Endothelial cell of umbilical vein (primary cell): ENCODE data around the gene ACADVL. TPM values are rescaled to one million over a fixed set of nuclear protein-coding genes. Genes with fewer than 3 reads are reported as not detected.

ENCODE experiments used
- BruUV-seq: library from RNA; stranded (reverse); fragments of 400-500 nt; replicated peaks from 2 replicates; lab custom pipeline; 2021; lab: Mats Ljungman, UMichigan
- CTCF ChIA-PET: fragments of 300-600, 350-600 bp; sonication (Branson Sonifier 250); formaldehyde crosslinking; loops from one replicate; lab custom pipeline; 2021; ENCODE audit warnings: antibody characterized with exemption, inconsistent platforms; lab: Charles Lee
- POLR2A ChIA-PET: fragments of 300-600, 350-600 bp; sonication (Branson Sonifier 250); formaldehyde crosslinking; loops from one replicate; lab custom pipeline; 2021; ENCODE audit warnings: antibody characterized with exemption, inconsistent platforms; lab: Charles Lee
- DNase-seq: peaks from one replicate; pipeline ENCODE4 v3.0.0-alpha.2; 2011; ENCODE audit warnings: low read depth, low spot score
- FAIRE-seq: peaks from 2 replicates; lab custom pipeline; 2011; peaks lifted over from hg19 to GRCh38; lab: Jason Lieb, UNC
- H2AFZ ChIP-seq: 2 replicates; pipeline ENCODE4 v1.6.0; 2012; ENCODE audit warnings: low read depth, low read length, control low read depth, inconsistent platforms
- H3K27ac ChIP-seq: 2 replicates; pipeline ENCODE4 v1.5.1; 2011; ENCODE audit warnings: low read depth, mild to moderate bottlenecking, control low read depth, low read length, moderate library complexity; ENCODE audit not compliant: insufficient read depth
- H3K27me3 ChIP-seq, 2 experiments: 2 replicates each; pipeline versions ENCODE4 v1.6.0 to v1.6.1; 2011; ENCODE audit warnings: low read length in 2 of 2, mixed read lengths in 1 of 2; ENCODE audit not compliant: control insufficient read depth in 2 of 2, insufficient read depth in 2 of 2
- H3K36me3 ChIP-seq, 2 experiments: 2 replicates in 1 of 2; 3 replicates in 1 of 2; pipeline ENCODE4 v1.5.1; 2011; ENCODE audit warnings: low read length in 2 of 2, mild to moderate bottlenecking in 1 of 2, moderate library complexity in 1 of 2; ENCODE audit not compliant: control insufficient read depth in 2 of 2, insufficient read depth in 2 of 2; ENCODE audit errors: extremely low read depth in 1 of 2
- H3K4me1 ChIP-seq: 3 replicates; pipeline ENCODE4 v1.5.1; 2011; ENCODE audit warnings: mild to moderate bottlenecking, low read length; ENCODE audit not compliant: control insufficient read depth, insufficient read depth; ENCODE audit errors: extremely low read depth
- H3K4me2 ChIP-seq: 2 replicates; pipeline ENCODE4 v1.6.1; 2011; ENCODE audit warnings: low read length, control low read depth, mixed read lengths; ENCODE audit not compliant: insufficient read depth
- H3K4me3 ChIP-seq, 3 experiments: fragments of 200-600 bp in 1 of 3; sonication (generic), shearing (Covaris generic) in 1 of 3; replicated peaks in 1 of 3; 2 replicates each; pipeline ENCODE4 v1.5.1; 2011 to 2016; ENCODE audit warnings: control low read depth in 3 of 3, low read length in 3 of 3, mild to moderate bottlenecking in 2 of 3, inconsistent platforms in 1 of 3, low read depth in 1 of 3, moderate library complexity in 1 of 3; ENCODE audit not compliant: insufficient read depth in 1 of 3
- H3K79me2 ChIP-seq: 2 replicates; pipeline ENCODE4 v1.6.0; 2012; ENCODE audit warnings: low read length, inconsistent platforms; ENCODE audit not compliant: control insufficient read depth, insufficient read depth
- H3K9ac ChIP-seq: replicated peaks from 2 replicates; pipeline ENCODE3; 2011; ENCODE audit warnings: low read length, control low read depth; ENCODE audit not compliant: insufficient read depth; ENCODE audit errors: extremely low read depth
- H3K9me1 ChIP-seq: replicated peaks from 3 replicates; pipeline ENCODE4 v1.6.0; 2011; ENCODE audit warnings: mild to moderate bottlenecking, low read length; ENCODE audit not compliant: control insufficient read depth, insufficient read depth; ENCODE audit errors: extremely low read depth
- H3K9me3 ChIP-seq: replicated peaks from 2 replicates; pipeline ENCODE4 v1.5.1; 2012; ENCODE audit warnings: low read length, inconsistent platforms; ENCODE audit not compliant: control insufficient read depth, insufficient read depth
- H4K20me1 ChIP-seq: replicated peaks from 2 replicates; pipeline ENCODE3; 2011; ENCODE audit warnings: mild to moderate bottlenecking, low read length; ENCODE audit not compliant: control insufficient read depth, insufficient read depth; ENCODE audit errors: extremely low read depth
- EZH2 ChIP-seq: IDR thresholded peaks from 2 replicates; pipeline ENCODE4 v1.6.1; 2012; ENCODE audit warnings: borderline replicate concordance, low read depth, mild to moderate bottlenecking, moderate library complexity, low read length, inconsistent platforms; ENCODE audit not compliant: severe bottlenecking
- FOS ChIP-seq: IDR thresholded peaks from 2 replicates; pipeline ENCODE4 v1.6.1; 2011; ENCODE audit warnings: mild to moderate bottlenecking, low read length, moderate library complexity, borderline replicate concordance; ENCODE audit not compliant: insufficient read depth
- GATA2 ChIP-seq: IDR thresholded peaks from 2 replicates; pipeline ENCODE4 v1.7.0; 2011; ENCODE audit warnings: low read depth, mild to moderate bottlenecking, moderate library complexity, mixed read lengths, low read length; ENCODE audit not compliant: insufficient read length, insufficient read depth
- JUN ChIP-seq: IDR thresholded peaks from 2 replicates; pipeline ENCODE4 v1.6.1; 2011; ENCODE audit warnings: borderline replicate concordance, low read depth; ENCODE audit not compliant: insufficient read length, insufficient read depth
- POLR2A ChIP-seq: IDR thresholded peaks from 2 replicates; pipeline ENCODE4 v1.6.1; 2012; ENCODE audit warnings: low read depth, mild to moderate bottlenecking, control low read depth, low read length
- POLR2AphosphoS5 ChIP-seq: IDR thresholded peaks from 2 replicates; pipeline ENCODE4 v1.6.1; 2012; ENCODE audit warnings: low read depth, mild to moderate bottlenecking, control low read depth, low read length, moderate library complexity; ENCODE audit not compliant: insufficient read depth
- dilution Hi-C: fragments of 300-500 bp; cut with MboI; formaldehyde crosslinking; loops from one replicate; pipeline ENCODE4 v1.15.0; 2019; ENCODE audit warnings: low sequenced_read_pairs; ENCODE audit not compliant: extremely low pct_ligation_motif_present
- intact Hi-C: fragments of 100-400 bp; cut with micrococcal nuclease; formaldehyde crosslinking; loops from one replicate; pipeline ENCODE4 v1.10.0; 2022
- polyA plus RNA-seq, 4 experiments: library from polyadenylated mRNA; depleted of rRNA in 3 of 4; stranded (reverse) in 3 of 4; unstranded in 1 of 4; fragments of >200 nt; gene quantifications; 2 replicates each; pipeline versions ENCODE4 v1.2.1 to v1.2.3, GENCODE V29; 2011 to 2012; ENCODE audit warnings: missing spikeins in 1 of 4
- total RNA-seq: library from RNA; stranded (reverse); gene quantifications from 2 replicates; pipeline ENCODE4 v1.2.3, GENCODE V29; 2021
- TF ChIP-seq, protein P1 (sequence below), 2 donors: IDR thresholded peaks; 1 replicate in 1 of 2; 2 replicates in 1 of 2; pipeline ENCODE4 v1.5.1; 2011; ENCODE audit warnings: low read length in 2 of 2, mild to moderate bottlenecking in 2 of 2, moderate library complexity in 2 of 2, control low read depth in 1 of 2, inconsistent platforms in 1 of 2, low read depth in 1 of 2; ENCODE audit not compliant: insufficient read depth in 1 of 2; ENCODE audit errors: extremely low read depth in 1 of 2
- TF ChIP-seq, protein P2 (sequence below): IDR thresholded peaks from 2 replicates; pipeline ENCODE4 v1.6.1; 2011; ENCODE audit not compliant: insufficient read depth, insufficient read length

ACADVL gene
- total and polyA plus RNA-seq, 2 donors (not counting 3 experiments of a cell fraction or from before 2014, with no cell fraction given): 308 to 376 TPM

DNA sequence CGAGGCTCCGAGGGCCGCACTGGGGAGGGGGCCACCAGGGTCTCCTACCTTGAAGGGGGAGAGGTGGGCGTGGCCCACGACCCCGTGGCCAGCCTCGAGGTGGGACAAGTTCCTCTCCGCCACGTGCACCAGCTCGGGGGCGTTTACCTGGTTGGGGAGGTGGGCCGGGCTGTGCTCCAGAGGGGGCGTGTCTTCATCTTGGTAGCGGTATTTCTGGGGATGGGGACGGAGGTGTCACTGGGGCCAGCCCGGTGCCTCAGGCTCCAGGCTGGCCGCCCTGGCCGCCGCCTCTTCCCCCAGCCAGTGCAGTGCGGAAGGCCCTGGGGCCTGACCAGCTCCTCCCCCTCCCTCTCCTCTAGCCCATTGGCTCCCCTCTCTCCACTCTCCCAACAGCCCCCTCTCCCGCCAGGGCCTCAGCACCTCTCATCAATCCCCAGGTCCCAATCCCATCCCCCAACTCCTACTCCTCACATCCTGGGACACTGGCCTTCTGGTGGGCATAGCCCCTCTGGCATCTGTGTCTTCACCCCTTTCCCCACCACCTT lies 11.6 kb upstream of the ACADVL start:
- dilution Hi-C loops: no loop called here
- H3K4me2 ChIP-seq: no peak overlapping the region
- peaks cover 0 to 10% of the 10 kb centered on the region in 2 experiments for H3K36me3 ChIP-seq
- DNase-seq (no peak), FAIRE-seq (no peak)
- no peaks in the 10 kb centered on the region for H3K9me1 ChIP-seq
- no peak overlapping the region for H3K4me3 ChIP-seq
- intact Hi-C loops: no loop called here
- no peaks in the 10 kb centered on the region for H3K9me3 ChIP-seq
- no peaks in the 10 kb centered on the region for H3K27me3 ChIP-seq
- POLR2A ChIA-PET: no interaction called here
- H3K4me1 ChIP-seq: peaks cover 6% of the 10 kb centered on the region
- no peak overlapping the region for H3K9ac ChIP-seq
- BruUV-seq: no TSS peak
- no peak overlapping the region for H2AFZ ChIP-seq
- peaks cover 5% of the 10 kb centered on the region for H3K79me2 ChIP-seq
- TF ChIP-seq, protein P1, sequence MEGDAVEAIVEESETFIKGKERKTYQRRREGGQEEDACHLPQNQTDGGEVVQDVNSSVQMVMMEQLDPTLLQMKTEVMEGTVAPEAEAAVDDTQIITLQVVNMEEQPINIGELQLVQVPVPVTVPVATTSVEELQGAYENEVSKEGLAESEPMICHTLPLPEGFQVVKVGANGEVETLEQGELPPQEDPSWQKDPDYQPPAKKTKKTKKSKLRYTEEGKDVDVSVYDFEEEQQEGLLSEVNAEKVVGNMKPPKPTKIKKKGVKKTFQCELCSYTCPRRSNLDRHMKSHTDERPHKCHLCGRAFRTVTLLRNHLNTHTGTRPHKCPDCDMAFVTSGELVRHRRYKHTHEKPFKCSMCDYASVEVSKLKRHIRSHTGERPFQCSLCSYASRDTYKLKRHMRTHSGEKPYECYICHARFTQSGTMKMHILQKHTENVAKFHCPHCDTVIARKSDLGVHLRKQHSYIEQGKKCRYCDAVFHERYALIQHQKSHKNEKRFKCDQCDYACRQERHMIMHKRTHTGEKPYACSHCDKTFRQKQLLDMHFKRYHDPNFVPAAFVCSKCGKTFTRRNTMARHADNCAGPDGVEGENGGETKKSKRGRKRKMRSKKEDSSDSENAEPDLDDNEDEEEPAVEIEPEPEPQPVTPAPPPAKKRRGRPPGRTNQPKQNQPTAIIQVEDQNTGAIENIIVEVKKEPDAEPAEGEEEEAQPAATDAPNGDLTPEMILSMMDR (IDR thresholded peaks at IDR 0.05; ENCODE audit: extremely low read depth in 1 of 2, insufficient read depth in 1 of 2, low read depth in 1 of 2, low read length in 2 of 2): no peak
- TF ChIP-seq JUN (no peak), EZH2 (no peak), FOS (no peak), POLR2AphosphoS5 (no peak), POLR2A (no peak), GATA2 (no peak)
- TF ChIP-seq, protein P2, sequence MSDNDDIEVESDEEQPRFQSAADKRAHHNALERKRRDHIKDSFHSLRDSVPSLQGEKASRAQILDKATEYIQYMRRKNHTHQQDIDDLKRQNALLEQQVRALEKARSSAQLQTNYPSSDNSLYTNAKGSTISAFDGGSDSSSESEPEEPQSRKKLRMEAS: no peak
- H3K27ac ChIP-seq: no peak overlapping the region
- H4K20me1 ChIP-seq: no peaks in the 10 kb centered on the region
- CTCF ChIA-PET: interaction anchor here (1.0 kb wide), 1 partner anchor 163 kb away, joined by 3 read pairs; no protein-coding TSS in a partner anchor
